GM18517 (cell line): Measurements from ENCODE around the gene COX7C.

Experiments
- ATAC-seq: cut with Tn5 transposase; IDR thresholded peaks from one replicate; pipeline ENCODE4 v1.9.1; 2021; ENCODE audit warnings: mild to moderate bottlenecking, moderate library complexity; ENCODE audit not compliant: unreplicated experiment

COX7C gene

GRCh38 chr5:86664173-86664572 is 46.4 kb downstream of the COX7C start:
- ATAC-seq: no peak

- no peak for ATAC-seq
Observed at GRCh38 chr5:86665984-86666760, 48.4 kb downstream of the COX7C start.

DNA sequence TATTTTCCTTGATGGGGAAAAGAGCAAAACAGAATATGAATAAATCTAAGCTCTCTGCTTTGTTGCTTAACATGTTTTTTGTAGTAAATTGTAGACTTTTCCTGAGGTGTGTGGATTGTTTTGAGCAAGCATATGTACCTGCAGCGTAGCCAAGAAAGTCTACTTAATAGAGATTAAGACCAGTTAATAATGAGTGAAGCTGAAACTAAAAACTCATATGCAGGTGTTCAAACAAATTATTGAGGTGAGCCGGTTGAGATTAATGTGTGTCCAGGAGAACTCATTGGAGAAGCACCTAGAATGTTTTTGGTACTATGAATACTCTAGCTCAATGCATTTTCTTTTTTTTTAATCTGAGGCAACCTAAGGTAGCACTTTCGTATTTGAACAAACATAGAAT is 49.2 kb downstream of the COX7C start:
- ATAC-seq: no peak
